RWPE2 (cell line): ENCODE measurements around the gene SH3PXD2B.

ENCODE experiments used
- ATAC-seq: fragments of 200-7000 bp; cut with Tn5 transposase; 3 replicates; pipeline ENCODE4 v1.9.1; 2021; ENCODE audit warnings: low read depth
- DNase-seq: peaks from one replicate; pipeline ENCODE4 v3.0.0-alpha.2; 2020; ENCODE audit warnings: low spot score
- H3K27ac ChIP-seq: fragments of 450-650 bp; 2 replicates; pipeline ENCODE4 v1.5.1; 2017; ENCODE audit warnings: mild to moderate bottlenecking; ENCODE audit not compliant: poor library complexity, severe bottlenecking
- H3K27me3 ChIP-seq: fragments of 250-450 bp; sonication (Bioruptor Pico); 2 replicates; pipeline ENCODE4 v1.5.1; 2021; ENCODE audit warnings: mild to moderate bottlenecking, moderate library complexity; ENCODE audit not compliant: insufficient read depth, poor library complexity, severe bottlenecking
- H3K36me3 ChIP-seq: fragments of 250-450 bp; sonication (Bioruptor Pico); 2 replicates; pipeline ENCODE4 v1.5.1; 2020; ENCODE audit warnings: low read depth, mild to moderate bottlenecking, moderate library complexity
- H3K4me1 ChIP-seq: fragments of 250-450 bp; sonication (Bioruptor Pico); 2 replicates; pipeline ENCODE4 v1.5.1; 2021; ENCODE audit warnings: mild to moderate bottlenecking, moderate library complexity; ENCODE audit not compliant: insufficient read depth, poor library complexity, severe bottlenecking
- H3K4me3 ChIP-seq: fragments of 250-450 bp; sonication (Bioruptor Pico); 2 replicates; pipeline ENCODE4 v1.5.1; 2021; ENCODE audit warnings: mild to moderate bottlenecking, moderate library complexity; ENCODE audit not compliant: severe bottlenecking
- H3K9me3 ChIP-seq: fragments of 250-450 bp; sonication (Bioruptor Pico); 2 replicates; pipeline ENCODE4 v1.5.1; 2021; ENCODE audit warnings: mild to moderate bottlenecking, moderate library complexity; ENCODE audit not compliant: severe bottlenecking
- CTCF ChIP-seq: fragments of 450-650 bp; IDR thresholded peaks from one replicate; pipeline ENCODE4 v1.5.1; 2017; ENCODE audit warnings: mild to moderate bottlenecking, moderate library complexity; ENCODE audit not compliant: poor library complexity, severe bottlenecking

SH3PXD2B gene

GRCh38 chr5:172365948-172366608 lies 88.2 kb downstream of the SH3PXD2B start:
- H3K4me1 ChIP-seq, result peaks cover 11% of the 10 kb centered on the region
- TF ChIP-seq CTCF, result no peak
- peaks cover 29% of the 10 kb centered on the region for H3K36me3 ChIP-seq
- no peaks in the 10 kb centered on the region for H3K27me3 ChIP-seq
- H3K4me3 ChIP-seq, result no peak overlapping the region
- no peak for DNase-seq
- peaks cover 4% of the 10 kb centered on the region for H3K9me3 ChIP-seq
- no peak for ATAC-seq
- H3K27ac ChIP-seq, result no peak overlapping the region

- TF ChIP-seq CTCF, result no peak
- Histone ChIP-seq H3K36me3 (peaks cover 35% of the 10 kb centered on the region), H3K4me1 (peaks cover 14% of the 10 kb centered on the region), H3K27me3 (no peaks in the 10 kb centered on the region), H3K9me3 (no peaks in the 10 kb centered on the region), H3K27ac (no peak overlapping the region), H3K4me3 (no peak overlapping the region)
- ATAC-seq, result no peak
- no peak for DNase-seq
Measured at GRCh38 chr5:172364773-172365172, 89.6 kb downstream of the SH3PXD2B start.

GRCh38 chr5:172362755-172363154 lies 91.6 kb downstream of the SH3PXD2B start:
- DNase-seq (no peak), ATAC-seq (no peak)
- Histone ChIP-seq H3K27ac (peak overlapping the region; percentile 74), H3K36me3 (peaks cover 49% of the 10 kb centered on the region), H3K9me3 (no peaks in the 10 kb centered on the region), H3K4me1 (peaks cover 14% of the 10 kb centered on the region), H3K27me3 (no peaks in the 10 kb centered on the region), H3K4me3 (no peak overlapping the region)
- no peak for TF ChIP-seq CTCF

GRCh38 chr5:172361566-172362238 lies 92.6 kb downstream of the SH3PXD2B start:
- ATAC-seq, result peak; percentile 93
- peak; percentile 97 for DNase-seq
- H3K27ac ChIP-seq, result peak overlapping the region; percentile 74
- H3K9me3 ChIP-seq, result no peaks in the 10 kb centered on the region
- no peak overlapping the region for H3K4me3 ChIP-seq
- no peak for TF ChIP-seq CTCF
- peaks cover 52% of the 10 kb centered on the region for H3K36me3 ChIP-seq
- H3K27me3 ChIP-seq, result no peaks in the 10 kb centered on the region
- peaks cover 14% of the 10 kb centered on the region for H3K4me1 ChIP-seq

- DNase-seq, result no peak
- no peaks in the 10 kb centered on the region for H3K9me3 ChIP-seq
- no peaks in the 10 kb centered on the region for H3K27me3 ChIP-seq
- no peak for TF ChIP-seq CTCF
- no peak overlapping the region for H3K27ac ChIP-seq
- no peak for ATAC-seq
- H3K4me1 ChIP-seq, result peaks cover 14% of the 10 kb centered on the region
- peaks cover 77% of the 10 kb centered on the region for H3K36me3 ChIP-seq
- no peak overlapping the region for H3K4me3 ChIP-seq
Measured at GRCh38 chr5:172358345-172358744, 96.0 kb downstream of the SH3PXD2B start.
